Activated CD8-positive, alpha-beta memory T cell treated with anti-CD3 and anti-CD28 coated beads for 24 hours (primary cell): Measurements from ENCODE around the gene CAB39L.

ENCODE experiments used
- DNase-seq: peaks from one replicate; pipeline ENCODE4 v3.0.0-alpha.2; 2020

Gene CAB39L

DNA sequence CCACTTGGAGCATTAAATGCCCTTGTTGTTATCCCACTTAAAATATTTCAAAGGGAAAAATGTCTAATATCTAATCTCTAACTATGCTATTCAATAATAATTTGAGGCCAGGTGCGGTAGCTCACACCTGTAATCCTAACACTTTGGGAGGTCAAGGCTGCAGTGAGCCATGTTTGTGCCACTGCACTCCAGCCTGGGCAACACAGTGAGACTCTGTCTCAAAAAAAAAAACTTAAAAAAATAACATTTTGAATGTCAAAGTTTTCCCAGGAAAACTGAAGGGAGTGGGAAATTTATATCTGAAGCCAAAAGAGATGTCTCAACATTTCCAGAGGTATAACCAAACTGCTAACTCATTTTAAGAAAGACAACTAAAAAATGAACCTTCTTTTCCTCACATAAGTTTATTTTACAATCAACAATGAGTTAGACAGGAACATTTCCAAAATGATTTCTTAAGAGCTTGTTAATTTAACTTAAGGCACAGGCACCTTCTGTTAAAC, 47.9 kb downstream of the CAB39L start:
- DNase-seq, result no peak

DNA sequence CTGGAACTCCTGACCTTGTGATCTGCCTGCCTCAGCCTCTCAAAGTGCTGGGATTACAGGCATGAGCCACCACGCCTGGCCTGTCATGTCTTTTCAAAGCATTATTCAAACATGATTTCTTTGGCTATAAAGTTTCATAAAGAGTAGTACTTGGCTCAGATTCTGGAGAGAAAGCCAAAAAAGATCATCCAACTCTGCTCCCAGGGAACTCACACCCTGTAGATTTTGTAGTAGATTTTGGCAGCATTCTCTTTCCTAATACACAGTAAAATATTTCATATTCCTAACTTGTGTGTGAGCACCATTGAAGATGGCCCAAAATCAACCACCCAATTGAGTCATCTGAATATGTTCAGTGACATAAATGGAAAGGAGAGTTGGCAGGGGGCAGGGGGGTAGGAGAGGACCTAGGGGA, 48.4 kb downstream of the CAB39L start:
- DNase-seq, result no peak

DNA sequence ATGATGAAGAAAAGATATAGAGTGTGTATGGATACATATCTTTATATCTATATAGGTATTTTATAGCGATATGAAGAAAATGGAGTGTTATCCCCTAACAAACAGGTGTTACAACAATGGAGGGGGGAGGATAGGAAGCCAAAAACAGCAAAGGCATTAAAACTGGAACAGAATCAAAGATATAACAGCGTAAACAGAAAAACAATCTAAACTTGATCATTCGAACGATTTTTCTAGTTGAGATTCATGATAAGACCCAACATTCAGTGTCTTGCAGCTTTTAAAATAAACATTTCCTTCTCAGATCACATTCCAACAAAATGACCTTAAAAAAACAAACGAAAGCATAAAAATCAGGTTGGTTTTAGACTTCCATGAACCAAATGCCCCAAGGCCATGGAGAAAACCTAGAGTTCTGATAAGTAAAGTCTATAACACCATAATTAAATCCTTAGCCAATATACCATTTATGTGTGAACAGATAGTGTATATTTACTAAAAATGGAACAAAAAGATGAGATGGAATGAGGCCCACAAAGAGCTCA, 55.7 kb downstream of the CAB39L start:
- DNase-seq, result no peak

DNA sequence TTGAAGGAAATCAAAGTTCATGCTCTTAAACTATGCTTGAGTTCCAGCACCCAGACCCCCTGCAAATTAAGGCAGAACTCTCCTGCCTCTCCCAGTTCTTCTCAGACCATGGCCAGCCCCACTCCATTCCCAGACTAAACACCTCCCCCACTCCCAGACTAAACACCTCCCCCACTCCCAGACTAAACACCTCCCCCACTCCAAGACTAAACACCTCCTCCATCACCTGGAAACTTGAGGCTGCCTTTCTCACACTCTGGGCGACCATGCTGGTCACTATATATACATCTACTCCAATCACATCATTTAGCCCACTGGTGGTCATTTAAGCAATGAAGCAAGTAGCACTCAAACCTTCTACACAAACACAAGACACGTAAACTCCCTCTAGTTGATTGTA, 57.2 kb downstream of the CAB39L start:
- no peak for DNase-seq

DNA sequence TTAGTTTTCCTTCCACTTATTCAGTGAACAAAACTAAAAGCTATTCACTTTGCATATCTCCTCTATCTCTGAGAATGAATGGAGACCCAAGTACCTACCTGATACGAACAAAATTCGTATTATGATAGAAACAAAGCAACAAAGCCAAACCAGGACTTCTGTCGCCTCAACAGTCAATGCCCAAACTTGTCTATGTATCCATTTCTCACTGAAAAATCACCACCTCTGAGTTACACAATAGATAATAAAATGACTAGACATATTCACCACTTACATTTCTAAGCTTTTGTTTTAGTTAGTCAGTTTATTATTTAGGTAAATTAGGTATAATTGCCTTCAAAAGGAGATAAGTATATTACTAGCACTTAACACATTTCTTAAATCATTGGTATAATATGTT, 67.7 kb downstream of the CAB39L start:
- no peak for DNase-seq

DNA sequence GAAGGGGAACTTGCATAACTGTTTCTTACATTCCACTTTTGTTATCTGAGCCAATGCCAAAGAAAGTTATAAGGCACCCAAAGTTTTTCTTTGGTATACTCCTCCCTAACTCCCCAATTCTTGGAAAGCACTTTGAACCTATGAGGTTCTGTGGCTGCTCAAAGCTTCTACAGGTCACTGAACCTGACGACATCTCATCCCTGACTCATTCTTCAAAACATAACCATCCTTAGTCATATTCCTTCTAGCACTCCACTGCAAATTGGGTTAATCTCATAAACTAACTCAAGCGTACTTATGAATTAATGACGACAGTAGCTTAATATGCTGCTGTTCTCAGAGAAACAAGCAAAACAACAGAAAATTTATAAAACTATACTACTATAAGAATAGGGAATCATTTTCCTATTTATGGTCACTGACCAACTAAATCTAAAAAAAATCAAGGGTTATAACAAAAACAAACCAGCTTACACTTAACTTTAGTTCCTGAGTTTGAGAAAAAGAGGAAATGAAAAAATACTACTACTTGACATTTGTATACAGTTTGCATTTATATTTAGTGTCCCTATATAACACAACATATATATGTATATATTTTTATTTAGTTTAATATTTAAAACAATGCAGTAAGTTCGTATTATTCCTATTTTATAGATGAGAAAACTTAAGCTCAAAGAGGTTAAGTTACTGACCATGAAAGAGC, 69.1 kb downstream of the CAB39L start:
- no peak for DNase-seq

DNA sequence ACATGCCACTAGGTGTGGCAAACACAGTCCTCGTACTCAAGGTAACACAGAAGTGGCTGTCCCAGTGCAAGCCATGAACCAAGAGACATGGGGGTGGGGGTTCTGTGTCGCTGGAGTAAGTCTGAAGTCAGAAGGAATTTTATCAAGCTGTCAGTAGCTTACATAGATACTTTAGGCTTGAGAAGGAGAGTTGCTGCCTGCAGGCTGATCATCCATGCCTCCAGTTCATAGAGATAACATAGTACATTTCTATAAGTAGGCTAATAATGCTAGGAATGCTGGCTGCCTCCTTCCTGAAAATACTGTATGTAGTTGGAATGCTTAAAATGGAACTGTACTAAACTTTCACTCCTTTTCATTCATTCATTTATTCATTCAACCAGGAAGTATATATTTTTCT, 70.1 kb downstream of the CAB39L start:
- no peak for DNase-seq

DNA sequence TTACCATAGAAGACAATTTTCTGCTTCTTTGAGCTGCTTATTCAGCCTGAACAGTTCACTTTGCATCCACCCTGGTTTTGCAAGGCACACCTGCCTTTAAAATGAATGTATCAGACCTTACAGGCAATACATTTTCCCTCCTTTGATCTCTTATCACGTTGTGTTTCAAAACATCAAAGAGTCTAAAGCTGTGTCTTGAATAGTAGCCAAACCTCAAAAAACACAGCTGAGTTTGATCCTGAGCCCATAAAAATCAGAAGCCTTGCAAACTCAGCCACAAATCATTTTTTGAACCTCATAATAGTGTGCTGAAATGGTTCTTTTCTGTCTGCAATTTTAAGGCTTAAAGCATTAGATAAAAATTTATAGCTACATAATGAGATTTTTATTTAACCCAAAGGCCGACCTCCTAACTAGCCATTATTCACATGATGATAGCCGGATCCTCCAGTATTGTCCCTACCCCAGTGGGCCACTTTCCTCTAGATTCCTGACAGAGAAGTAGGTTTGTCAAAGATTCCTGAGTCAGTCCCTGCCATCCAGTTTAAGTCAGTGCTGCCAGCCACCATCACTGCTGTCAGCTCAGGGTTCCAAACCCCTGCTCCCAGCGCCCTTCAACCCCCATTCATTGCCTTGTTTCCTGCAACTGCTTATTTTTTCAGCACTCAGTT, 71.8 kb downstream of the CAB39L start:
- no peak for DNase-seq

DNA sequence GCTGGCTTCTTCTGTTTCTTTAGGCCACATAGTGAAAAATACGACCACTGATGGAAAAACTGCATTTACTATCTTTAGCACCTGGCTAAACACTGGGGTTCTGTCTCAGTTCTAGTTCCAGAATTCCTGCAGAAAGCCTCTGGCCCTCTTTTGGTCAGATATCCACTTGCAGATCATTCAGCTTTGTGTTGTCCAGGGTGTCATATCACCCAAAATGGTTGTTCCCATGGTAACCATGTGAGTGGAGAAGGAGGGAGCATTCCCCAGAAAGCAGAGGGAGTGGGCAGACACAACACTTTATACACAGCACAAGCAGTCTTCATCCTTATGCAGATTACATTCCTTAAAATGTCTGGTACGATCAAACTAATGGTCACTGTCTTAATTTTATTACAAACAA, 73.5 kb downstream of the CAB39L start:
- no peak for DNase-seq

DNA sequence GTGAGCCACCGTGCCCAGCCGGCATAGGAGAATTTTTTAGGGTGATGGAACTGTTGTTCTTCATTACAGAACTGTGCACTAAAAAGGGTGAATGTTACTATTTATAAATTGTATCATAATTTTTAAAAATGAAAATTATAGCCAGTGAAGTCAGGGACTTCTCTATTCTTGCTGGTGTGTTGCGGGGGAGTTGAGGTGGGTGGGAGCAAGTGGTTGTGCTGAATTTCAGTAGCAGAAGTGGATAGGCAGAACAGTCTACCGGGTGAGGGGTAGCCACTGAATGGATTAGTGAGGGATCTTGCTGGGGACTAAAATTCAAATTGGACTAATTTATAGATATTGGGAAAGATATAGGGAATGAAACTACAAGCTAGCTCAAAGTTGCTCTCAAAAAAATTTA, 74.0 kb downstream of the CAB39L start:
- no peak for DNase-seq

DNA sequence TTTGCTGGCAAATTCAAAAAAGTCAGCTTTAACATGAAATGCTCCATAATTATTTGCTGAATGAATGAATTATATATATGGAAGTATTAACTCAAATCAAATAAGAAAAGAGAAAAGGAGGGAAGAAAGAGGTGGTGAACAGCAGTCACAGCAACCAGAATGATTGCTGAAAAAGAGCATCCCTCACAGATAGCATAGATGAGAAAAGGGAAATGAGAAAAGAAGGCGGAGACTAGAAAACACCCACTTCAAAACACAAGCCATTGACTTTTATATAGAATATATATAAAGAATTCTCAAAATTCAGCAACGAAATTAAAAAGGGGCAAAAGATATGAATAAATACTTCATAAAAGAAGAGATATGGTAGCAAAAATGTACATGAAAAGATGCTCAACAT, 75.2 kb downstream of the CAB39L start:
- no peak for DNase-seq

DNA sequence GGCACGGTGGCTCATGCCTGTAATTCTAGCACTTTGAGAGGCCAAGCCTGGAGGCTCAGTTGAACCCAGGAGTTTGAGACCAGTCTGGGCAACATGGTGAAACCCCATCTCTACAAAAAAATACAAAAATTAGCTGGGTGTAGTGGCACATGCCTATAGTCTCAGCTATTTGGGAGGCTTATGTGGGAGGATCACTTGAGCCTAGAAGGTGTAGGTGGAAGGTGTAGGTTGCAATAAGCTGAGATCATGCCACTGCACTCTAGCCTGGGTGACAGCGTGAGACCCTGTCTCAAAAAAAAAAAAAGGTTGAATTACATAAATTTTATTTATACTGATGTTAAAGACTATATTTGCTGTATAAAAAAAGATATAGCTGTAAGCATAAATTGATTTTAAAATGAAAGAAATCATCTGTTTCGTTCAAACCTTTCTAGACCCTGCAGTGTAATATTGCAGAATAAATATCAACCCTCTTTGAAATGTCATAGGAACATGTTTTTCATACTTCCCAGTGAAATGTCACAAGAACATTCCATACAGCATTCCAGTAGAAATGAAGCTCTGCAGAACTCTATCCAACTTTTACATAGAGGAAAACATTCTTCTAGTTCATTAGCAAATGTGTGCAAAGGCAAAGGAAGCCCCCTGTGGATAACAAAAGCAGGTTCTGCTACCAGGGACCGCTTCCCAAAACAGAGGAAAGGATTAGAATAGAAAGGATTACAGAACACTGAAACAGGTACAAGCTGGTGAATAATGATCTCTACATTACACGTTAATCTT, 76.0 kb downstream of the CAB39L start:
- no peak for DNase-seq

DNA sequence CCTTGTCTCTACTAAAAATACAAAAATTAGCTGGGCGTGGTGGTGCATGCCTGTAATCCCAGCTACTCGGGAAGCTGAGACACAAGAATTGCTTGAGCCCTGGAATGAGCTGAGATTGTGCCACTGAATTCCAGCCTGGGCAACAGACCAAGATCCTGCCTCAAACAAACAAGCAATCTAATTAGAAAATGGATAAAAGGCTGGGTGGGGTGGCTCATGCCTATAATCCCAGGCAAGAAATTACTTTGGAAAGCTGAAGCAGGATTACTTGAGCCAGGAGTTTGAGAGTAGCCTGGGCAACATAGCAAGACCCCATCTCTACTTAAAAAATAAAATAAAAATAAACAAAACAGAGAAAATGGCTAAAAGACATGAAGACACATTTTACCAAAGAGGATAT, 77.0 kb downstream of the CAB39L start:
- no peak for DNase-seq

DNA sequence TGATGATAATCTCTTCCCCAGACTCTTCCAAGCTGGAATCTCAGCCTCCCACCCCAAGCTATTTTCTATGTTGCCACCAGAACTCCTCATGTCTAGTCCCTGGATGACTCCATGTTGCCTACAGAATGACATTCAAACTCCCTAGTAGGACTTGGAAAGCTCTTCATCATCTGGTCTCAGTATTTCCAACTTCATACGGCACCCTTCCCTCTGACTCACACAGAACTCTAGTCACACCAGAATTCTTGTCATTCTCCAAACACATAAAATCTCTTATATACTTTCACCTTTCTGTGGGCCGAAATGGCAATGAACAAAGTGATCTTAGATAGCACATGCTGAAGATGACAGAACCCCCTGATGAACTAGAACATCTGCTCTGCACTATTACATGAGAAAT, 86.2 kb downstream of the CAB39L start:
- no peak for DNase-seq

DNA sequence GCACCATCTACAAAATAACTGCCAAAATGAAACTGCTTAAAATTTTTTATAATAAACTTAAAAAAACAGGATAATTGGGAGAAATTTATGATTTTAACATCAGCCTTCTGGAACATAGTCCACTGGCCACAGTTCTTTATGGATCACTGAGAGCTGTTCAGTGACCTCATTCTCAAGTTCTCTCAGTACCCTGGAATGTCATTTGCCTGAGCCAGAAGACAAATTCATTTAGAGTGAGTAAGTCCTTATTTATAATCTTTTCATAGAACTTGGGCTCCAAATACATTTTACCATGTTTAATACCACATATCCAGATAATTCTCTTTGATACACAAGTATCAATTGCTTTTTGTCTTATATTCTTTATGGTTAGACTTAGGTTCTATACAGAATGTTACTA, 87.6 kb downstream of the CAB39L start:
- DNase-seq, result no peak

DNA sequence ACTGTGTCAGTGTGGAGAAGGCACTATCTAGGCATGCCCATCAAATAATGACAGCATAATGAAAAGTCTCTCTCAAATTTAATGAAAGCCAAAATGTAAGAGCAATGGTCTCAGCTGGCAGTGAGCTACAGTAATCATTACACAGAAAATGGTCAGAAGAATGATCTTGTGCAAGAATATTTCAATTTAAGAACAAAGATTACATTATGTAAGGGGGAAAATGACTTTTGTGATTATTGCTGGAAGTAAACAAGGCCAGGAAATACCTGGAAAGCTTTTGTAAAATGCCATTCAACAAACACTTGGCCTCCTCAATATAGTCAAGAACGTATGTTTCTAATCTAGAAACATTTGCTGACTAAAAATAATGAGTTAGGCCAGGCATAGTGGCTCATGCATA, 89.1 kb downstream of the CAB39L start:
- no peak for DNase-seq

DNA sequence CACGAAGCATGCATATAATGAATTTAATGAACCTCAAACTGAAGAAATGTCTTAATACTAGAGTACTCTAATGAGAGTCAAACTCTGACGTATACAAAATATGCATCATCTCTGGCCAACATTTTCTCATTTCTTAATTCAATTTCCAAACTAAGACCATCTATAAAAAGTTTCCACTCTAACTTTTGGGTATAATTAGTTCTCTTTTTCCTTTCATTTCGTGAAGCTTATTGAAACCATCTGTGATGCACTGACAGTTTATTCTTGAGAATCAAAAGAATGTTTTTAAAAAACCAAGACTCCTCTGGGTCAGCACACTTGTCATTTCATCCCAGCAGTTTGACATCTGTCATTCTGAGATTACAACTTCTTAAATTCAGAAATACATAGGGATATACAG, 90.0 kb downstream of the CAB39L start:
- DNase-seq, result no peak

DNA sequence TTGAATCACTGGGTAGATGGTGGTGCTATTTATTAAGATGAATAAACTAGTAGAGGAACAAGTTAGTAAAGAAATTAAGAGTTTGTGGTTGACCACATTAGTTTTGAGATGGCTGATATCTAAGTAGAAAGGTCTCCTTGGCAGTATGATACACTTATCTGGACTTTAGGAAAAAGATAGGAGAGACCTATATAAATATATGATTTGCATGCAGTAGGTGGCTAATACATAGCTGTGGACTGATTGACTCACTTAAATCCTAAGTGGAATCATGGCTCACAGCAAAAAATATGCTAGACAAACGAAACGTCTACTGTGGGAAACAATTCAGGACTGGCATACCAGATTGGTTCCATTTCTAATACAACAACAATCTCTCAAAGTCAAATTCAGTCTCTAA, 92.0 kb downstream of the CAB39L start:
- no peak for DNase-seq

DNA sequence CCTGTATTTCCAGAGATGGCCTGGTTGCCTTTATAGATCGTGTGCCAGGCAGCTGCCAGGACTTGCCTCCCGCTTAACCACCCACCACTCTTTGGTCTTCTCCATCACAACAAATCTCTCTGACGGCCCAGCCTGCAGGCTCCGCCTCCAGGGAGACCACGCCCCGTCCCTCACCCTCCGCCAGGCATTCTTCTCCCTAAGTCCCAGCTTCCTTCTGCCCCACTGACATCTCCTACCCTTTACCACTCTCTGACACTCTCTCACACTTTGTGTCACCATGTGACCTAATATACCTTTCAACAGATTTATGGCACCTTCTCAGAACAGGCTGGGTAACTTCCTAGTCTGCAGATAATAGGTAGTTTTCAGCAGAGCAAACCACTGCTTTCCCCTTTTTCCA, 95.1 kb downstream of the CAB39L start:
- DNase-seq, result no peak

DNA sequence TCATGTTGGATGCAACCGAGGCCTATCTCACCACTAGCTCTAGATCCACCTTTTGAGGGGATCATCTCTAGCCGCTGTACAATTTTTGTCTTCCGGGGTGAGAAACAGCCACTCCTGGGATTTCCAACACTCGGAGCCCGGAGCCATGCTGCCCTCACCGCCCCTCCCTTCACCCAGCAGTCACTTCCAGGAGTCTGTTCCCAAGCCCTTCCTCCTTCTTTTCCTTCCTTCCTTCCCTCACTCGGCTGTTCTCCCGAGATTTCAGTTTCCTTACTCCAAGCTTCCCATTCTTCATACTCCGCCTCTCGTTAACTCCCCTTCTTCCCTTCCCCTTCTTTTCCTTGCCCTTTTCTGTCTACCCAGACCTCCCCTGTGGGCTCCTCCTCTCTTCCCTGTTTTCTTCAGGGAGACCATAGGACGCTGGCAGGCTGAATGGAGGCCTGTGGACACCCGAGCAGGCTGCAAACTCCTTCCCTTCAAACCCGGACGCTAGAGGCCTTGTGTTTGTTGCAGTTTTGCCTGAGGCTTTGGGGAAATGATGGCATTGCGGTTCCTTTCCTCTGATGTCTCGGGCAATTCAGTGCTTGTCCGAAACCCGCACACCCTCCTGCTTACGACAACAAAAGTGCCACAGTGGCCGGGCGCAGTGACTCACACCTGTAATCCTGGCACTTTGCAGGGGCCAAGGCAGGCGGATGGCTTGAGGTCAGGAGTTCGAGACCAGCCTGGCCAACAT, 96.0 kb downstream of the CAB39L start:
- DNase-seq, result no peak

DNA sequence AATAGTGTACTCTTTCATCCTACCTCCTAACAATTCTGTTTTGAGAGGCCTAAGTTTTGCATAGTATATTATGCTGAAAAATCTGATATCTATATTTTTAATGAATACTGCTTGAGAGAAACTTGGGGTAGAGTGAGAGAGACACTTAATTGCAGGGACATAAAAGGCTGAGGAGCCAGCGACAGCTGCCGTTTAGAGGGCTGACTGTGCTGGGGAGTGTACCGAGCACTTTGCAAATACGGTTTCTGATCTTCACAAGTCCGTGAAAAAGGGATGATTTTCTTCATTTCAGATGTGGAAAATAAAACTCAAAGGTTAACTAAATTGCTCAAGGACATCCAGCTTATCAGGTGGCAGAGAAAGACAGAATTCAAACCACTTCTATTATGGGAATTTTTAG, 97.4 kb downstream of the CAB39L start:
- no peak for DNase-seq

DNA sequence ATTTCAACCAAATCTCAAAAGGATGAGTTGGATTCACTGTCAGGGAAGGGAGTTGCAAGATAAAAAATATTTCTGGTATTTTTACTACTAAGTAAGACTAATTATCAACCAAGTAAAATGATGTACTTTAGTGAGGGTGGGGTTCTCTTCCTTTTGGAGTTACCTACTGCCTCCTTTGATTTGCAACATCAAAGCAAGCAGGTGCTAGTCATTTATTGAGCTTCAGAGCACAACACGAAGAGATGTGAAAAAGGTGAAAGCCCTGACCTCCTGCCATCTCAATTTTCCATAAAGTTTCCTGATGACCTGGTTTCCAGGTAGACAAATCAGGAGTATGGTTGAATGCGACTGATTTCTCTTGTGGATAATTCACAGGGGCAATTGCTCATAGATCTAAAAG, 100.1 kb downstream of the CAB39L start:
- no peak for DNase-seq

DNA sequence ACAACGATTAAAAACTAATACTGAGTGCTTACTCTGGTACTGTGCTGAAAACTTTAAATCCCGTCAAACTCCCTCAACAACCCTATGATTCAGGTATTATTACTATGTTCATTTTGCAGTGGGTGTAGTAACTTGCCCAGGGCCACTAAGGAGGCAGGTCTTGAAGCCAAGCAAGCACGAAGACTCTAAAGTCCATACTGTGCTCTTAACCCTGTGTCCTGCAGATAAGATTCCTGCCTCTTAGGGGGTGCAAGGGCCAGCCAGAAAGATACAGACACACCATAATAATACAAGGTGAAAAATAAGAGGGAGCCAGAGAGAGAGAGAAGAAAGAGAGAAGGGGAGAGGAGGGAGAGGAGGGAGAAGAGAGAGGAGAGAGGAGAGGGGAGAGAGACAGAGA, 100.6 kb downstream of the CAB39L start:
- DNase-seq, result no peak
